ENCODE data around the gene POLD4.

POLD4 gene

DNA sequence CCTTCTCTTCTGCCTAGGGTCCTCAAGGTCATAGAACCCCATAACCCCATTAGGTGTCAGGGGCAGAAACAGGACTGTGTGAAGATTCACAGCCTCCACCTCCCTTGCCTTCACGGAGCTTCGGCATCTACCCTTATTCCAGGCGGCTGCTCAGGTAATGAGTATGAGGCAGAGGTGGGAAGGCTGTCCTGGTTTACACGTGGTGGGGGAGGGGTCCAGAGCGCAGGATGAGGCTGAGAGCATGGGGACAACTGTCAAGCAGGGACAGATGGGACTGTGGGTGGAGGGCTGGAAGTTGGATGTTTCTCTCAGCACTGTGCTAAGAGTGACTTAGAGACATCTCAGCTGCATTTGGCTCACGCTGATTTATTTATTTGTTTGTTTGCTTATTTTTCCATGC, 34.2 kb upstream of the POLD4 start:
- no peak for DNase-seq

DNA sequence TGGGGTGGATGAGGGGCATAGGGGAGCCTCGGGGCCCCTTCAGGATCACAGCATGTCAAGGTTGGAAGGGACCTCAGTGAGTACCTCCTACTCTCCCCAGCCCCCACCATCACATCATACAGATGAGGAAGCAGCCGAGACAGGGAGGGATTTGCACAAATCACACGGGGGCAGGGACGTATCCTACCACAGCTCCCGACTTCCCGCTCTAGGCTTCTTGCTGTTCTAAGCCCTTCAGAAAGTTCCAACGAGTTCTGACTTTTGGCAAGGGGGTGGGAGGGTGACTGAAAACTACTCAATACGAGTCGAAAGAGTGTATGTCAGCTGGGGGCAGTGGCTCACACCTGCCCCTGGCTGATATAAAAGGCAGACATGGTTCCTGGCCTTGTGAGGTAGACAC, 33.7 kb upstream of the POLD4 start:
- no peak for DNase-seq

DNA sequence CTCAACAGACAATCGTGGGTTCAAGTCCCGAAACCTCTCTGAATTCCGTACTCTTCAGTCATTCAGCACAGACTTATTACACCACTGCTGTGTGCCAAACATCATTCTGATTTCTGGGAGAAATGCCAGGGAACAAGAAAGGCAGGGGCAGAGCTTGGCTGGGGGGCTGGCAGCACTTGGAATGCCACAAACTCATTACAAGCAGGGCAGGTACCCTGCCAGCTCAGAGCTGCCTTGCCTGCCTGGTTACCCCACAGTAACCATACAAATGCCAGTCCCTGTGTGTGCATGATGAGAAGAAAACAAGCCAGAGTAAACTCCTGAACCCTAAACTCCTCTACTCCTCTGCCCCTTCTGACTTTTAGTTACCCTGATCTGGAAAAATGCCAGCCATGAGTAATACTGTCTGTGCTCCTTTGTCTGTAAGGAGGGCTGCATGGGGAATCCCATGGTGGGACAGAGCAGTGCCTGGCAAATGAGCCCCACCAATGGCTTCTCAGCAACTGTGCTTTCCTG, 31.6 kb upstream of the POLD4 start:
- no peak for DNase-seq

DNA sequence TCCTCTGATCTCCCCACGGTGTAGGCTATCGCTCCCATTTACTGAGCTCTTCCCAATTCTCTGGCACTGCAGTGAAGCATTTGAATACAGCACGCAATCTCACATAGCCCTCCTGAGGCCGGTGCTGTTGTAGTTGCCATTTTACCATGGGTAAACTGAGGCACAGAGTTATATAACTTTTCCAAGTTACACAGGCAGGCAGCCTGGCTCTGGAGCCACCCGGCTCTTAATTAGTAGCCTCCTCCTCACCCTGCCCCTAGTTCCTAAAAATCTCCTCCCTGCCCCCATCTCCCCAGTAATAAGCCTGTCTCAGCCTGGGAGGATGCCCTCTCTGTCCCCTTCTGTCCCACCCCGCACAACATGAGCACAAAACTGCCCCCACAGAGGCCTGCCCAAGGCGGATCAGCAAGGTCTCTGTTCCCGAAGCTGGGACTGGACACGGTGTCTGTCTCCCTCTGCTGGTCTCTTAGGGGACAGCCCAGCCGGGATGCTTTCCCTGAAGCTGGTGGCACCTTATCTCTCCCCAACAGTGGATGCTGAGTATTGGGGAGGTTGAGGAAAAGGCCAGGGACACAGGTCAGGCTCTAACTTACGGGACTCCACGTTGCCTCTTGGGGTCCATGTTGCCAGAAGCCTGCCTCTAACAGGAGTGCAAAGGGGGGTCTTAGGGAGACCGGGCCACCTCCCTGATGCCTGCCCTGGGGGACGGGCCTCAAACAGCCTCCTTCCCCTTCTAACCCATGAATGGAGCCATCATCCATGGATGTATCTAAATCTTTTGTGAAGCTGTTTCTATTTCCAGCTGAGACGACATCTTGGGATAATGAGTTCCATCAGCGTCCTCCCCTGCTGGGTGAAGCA, 29.2 kb upstream of the POLD4 start:
- peak; percentile 50 for DNase-seq

DNA sequence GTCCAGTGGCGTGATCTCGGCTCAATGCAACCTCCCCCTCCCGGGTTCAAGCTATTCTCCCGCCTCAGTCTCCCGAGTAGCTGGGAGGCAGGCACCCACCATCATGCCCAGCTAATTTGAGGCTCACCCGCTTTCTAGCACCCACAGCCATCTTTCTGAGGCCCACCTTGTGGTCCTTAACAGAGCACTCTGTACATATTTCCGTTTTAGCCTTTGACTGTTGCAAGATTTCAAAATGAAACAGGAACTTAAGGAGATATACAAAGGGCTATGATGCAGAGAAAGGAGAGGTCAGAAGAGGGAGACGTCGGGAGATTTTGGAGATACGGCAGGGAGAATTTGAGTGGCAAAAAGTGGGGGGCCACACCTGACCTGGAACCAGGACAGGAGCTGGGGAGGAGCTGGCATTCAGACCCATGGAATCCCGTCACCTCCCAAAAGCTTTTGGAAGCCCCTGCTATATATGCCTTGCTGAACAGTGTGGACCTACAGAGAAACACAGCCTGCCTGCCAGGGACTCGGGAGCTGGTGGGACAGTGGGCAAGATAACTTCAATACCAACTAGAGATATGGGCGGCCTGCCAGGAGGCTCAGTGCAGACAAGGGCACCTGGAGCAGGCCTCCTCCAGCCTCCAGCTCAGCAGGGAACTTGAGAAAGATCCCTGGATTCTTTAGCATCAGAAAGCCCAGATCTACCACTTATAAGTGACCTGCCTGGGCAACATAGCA, 28.1 kb upstream of the POLD4 start:
- DNase-seq, result no peak

DNA sequence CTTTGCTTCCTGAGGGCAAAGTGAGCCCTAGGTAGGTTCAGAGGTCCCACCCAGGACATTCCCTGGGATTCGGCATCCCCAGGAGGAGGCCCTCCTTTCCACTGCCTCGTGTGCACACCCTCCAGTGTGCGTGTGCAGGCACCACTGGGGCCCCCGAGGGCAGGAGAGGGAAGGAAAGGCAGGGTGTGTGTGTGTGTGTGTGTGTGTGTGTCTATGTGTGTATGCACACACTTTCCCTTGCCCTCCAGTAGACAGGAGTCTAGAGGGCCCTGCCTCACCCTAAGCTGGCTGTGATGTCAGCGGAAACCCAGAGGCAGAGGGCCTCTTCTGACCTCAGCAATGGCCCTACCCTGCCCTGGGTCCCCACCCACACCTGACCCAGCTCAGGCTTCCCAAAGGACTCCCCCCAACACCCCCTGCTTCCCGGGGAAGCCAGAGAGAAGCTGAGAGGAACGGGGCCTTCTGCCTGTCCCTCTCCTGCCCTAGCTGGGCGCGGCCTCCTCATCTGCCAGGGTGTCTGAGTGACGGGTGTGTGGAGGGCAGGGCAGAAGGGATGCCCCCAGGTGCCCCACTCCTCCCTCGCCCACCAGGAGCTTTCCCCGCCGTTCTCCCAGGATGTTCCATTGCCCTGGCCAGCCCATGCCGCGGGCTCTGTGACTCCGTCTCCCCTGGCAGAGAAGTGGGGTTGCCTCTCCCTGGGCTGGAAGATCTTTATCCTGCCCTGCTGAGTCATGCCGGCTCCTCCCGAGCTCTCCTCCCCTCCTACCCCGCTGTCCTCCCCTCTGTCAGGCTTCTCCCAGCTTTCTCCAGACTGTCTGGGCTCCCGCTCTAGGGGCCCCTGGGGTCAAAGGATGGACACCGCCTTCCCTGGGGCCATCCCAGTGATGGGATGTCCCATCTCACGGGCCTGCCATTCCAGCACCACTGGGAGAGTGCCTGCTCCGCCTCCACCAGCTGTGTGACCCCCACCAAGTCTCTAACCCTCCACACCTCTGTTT, 26.0 kb upstream of the POLD4 start:
- no peak for DNase-seq

DNA sequence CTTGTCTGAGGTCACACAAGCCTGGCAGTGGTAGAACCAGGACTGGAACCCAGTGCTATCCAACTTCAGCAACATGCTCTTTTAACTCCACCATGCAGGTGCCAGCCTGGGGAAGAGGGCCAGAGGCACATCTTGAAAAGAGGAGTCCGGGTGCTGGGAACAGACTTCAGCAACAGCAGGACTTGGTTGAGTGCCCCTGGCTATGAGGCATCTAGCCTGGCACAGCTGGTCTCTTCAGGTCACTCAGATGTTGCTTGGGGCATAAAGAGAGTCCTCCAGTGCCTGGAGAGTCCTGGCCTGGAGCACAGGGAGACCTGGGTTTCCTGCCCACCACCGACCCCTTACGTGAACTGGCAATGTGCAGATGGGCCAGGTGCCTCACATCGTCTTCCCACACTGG, 25.2 kb upstream of the POLD4 start:
- DNase-seq, result no peak

DNA sequence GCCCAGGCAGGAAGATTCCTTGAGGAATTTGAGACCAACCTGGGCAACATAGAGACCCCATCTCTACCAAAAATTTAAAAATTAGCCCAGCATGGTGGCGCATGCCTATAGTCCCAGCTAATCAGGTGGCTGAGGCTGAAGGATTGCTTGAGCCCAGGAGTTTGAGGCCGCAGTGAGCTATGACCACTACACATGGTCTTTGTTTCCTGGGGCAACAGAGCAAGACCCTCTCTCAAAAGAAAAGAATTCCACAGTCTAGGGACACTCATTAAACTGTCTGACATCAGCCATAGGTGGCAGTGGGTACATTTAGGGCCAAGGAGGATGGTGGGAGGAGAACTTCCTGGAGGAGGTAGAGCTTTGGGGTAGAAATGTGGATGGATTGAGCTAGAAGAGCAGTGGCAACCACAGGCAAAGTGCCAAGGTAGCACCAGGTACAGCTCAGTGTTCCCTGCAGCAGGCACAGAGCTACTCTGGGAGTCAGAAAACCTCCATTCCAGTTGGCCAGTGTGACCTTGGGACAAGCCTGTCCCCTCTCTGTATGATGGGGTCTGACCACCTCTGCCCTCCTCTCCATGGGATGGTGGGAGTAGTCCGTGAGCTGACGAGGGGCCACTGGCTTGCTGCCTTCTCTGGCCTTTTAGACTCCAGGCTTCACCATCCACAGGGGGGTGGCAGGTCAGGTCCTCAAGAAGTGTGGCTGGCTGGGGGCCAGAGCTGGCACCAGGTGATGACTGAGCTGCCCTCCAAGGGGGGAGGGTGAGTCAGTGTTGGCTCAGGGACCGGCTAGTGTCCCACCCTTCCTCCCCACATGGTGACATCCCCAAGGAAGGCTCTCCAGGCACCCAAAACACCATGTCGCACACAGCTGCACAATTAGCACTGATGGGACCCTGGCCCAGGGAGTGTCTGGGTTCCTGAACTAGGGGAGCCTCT, 23.8 kb upstream of the POLD4 start:
- no peak for DNase-seq

DNA sequence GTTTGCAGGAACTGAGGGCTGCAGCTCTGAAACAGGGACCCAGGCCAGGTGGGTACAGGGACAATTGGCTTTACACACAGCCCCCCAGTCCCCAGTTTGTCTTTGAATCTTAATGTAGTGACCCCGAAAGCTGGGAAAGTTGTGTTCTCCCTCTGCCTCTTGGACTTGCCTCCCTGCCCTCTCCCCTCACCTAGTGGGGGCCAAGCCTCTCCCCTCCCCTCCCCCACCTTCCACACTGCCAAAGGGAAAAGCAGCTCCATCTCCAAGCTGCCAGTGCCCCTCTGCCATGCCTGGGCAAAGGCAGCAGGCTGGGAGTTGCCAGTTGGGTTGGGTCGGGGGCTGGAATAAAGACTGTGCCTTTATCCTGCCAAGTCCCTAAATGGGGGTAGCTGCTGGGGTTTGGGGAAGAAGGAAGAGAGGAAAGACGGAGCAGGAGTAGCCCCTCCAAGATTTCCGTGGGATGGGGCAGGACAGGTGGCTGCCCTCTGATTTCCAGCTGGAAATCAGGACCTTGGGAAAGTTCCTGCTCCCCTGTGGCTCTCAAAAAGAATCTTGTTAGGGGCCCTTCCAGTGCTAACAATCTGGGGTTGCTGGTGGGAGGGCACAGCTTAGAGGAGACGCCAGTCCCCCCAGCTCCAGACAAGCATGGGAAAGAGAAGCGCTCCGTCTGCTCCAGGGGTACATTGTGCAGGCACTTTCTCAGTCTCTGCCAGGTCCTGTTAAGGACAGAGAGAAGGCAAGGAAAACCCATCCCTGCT, 22.9 kb upstream of the POLD4 start:
- DNase-seq, result no peak

DNA sequence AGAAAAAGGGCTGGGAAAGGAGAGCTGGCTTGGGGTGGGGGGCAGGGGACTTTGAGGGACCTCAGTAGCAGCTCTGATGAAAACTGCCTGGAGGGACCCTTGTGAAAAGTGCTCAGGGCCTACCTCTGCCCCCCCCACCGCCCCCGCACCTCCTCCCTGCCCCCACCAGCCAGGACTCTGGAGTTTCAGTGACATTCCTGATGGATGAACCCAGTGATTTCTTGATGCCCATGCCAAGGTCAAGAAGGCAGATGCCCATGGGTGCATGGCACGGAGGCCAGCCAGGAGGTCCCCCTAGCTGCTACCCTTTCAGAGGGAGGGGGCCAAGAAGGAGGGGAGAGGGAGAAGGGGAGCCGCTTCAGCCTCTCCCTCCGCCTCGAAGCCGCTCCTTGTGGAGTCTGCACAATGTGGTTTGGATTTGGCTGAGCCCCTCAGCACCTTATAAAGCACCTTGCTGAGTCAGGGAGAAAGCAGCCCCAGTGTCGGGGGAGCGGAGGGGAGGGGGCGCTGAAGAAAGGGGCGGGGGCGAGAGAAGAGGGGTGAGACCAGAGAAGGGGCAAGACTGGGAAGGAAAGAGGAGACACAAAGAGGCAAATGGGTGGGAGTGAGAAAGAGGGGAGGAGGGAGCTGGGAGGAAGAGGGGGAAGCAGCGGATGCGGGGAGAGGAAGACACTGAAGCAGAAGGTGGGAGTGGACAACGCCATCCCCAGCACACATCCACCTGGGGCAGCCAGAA, 22.1 kb upstream of the POLD4 start:
- DNase-seq, result no peak

DNA sequence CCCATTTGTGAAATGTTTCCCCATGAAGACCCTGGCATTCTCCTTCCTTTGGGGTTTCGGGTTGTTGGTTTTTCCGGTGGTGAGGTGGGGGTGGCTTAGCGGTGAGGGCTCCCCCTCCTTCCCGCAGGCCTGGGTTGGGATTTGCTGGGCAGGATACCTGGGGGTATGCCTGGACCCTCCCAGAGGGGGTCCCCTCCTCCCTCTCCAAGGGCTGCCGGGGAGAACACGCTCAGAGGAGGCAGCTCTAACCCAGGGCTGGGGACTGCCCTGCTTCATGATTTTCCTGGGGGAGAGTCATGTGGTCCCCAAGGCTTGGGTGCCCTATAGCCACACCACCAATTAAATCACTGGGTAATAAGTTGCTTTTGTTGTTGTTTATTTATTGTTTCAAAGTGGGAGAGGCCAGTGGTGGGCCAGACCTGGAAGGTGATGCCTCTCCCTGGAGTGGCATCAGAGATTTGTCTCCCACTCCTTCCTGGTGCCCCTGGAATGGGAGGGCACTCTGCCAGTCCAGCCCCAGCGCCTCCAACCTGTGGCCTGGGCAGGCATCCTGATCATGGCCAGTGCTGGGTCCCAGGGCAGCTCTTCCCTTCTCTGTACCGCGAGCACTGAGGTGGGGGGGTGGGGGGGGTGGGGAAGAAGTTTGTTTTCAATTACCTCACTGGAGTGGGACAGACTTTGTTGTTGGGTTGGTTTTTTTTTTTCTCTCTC, 21.4 kb upstream of the POLD4 start:
- DNase-seq, result peak; percentile 18

DNA sequence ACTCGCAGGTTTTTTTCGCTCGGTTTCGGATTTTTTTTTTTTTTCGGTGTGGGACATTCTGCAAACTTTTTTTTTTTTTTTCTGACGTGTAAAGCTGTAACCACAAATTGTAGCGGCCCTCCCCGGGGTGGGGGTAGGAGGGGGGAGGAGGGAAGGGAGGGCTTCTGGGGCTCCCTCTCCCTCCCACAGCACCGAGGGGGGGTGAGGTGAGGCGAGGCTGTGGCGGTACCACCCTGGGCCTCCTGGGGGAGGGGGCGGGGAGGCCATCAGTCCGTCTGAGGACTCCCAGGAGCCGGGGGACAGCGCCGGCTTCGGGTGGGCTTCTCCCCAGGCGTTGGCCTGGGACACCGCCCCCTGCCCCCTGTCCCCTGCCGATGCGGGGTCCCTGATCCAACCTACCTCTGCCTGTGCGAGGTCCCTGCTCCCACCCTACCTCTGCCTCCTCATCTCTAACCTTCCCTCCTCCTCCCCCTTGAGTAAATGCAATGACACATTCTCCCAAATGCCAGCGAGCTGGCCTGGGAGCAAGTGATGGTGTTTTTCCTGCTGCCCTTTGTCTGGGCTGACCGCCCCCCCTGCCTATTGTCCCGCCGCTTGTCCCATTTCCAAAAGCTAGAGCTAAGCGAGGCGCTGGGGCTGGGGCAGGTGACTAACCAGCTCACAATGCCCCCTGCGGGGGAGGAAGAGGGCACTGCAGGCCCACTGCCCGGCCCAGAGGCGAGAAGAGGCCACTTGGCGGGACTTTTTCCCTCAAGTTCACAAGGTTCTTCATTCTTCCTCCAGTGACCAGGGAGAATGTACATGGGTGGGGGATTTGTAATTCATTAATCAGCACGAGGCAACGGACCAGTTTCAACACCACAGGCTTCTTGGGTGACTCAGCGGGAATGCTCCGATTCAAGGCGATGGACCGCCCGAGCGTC, 20.6 kb upstream of the POLD4 start:
- peak; percentile 92 for DNase-seq

DNA sequence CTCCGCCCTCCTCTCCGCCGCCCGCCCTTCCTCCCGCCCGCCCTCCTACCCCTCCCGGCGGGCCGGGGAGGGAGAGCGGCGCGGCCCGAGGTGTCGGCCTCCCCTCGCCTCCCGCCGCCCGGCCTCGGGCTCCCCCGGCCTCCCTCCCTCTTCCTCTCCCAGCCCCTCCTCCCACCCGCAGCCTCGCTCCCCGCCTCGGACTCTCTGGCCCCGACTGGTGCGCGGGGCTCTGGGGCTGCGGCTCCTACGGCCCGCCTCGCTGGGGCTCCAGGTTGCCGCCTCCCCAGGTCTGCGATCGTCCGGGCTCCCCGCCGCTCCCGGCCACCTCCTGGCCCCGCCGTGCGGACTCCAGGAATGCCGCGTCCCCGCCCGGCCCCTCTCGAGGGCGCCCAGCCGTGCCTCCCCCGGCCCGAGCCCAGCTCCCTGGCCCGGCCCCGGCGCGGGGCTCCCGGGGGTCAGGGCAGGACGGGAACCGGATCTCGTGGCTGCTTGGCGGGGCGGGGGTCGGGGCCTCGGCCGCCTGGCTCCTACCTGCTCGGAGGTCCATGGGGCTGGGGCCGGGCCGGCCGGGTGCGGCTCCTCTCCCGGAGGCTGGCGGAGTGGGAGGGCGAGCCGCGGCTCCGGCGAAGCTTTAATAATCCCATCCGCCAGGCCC, 19.8 kb upstream of the POLD4 start, which contains the start of gene CLCF1:
Gene CLCF1 (minus strand): TSS at position 606 of the 655 bp plus-strand sequence. CDS start 59 bp downstream, at position 547.
- DNase-seq, result no peak

DNA sequence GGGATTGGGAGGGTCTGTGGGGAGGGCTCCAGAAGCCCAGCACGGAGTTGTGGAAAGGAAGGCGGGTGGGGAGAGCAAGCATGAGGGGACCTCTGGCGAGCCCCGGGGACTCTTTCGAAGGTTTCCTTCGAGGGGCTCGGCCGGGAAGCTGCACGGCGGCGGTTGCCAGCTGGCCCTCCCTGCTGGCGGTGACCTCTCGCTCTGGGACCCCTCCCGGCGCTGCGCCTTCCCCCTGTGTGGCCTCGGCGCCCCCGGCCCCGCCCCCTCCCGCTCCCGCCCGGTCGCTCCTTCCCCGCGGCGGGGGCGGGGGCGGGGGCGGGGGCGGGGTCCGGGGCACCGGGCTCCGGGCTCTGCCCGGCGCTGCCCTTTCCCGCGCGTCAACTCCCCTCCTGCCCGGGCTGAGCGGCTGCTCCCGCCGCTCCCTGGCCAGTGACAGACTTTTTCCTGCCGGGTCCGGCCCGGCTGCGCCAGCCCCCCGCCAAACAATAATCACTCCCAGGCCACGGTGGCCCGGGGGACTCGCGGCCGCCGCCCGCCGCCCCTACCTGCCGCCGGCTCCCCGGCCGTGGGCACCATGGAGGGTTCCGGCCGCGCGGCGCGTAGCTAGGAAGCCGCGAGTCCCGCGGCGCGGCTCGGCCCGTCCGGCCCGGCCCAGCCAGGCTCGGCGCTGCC, 19.1 kb upstream of the POLD4 start:
- DNase-seq, result no peak

DNA sequence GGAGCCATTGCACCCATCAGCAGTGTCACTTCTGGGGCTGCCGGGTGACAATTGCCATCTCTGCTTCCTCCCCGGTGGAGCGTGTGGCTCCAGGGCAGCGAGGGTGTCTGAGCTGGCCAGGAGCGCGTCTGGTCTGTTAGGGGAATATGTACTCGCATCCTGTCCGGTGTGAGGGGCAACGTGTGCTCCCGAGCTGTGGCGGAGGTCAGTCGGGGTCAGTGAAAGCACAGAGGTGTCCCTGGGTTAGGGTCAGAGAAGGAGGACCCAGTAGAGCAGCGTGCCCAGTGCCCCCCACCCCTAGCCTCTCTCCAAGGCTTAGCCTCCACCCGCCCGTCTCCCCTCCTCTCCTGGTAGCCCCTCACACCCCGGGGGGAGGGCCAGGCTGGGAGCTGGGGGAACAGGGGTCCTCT, 18.6 kb upstream of the POLD4 start:
- DNase-seq, result no peak

DNA sequence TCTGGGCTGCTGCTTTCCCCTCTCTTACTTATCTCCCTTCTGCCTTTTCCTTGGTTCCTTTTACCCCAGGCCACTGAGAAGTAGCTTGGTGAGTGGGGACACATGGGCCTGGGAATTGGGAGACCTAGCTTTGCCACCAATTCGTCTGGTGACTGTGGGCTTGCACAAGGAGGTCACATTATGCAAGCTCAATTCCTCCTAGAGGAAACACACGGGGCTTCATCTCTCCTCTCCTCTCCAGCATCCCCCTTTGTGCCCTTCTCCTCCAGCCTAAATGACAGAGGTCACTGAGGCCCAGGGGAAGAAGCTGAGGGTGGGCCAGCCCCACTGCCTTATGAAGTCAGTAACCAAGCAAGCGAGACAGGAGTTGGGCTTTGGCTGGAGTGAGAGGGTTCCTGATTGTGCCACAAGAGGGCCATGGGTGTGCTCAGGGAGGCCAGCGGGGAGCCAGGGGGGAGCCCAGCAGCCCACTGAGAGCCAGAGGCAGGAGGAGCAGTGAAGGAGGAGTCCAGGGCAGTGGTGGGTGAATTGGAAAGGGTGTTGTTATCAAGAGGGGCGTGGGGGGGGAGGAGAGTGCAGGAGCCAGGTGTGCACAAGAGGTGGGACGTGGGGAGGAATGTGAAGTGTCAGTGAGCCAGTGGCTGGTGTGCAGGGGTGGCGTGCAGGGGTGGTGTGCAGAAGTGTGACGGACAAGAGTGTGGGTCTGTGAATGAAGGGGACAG, 18.0 kb upstream of the POLD4 start:
- DNase-seq, result no peak

Data from GOT3 (cell line).